ENCODE measurements around the gene ERMAP.

DNA sequence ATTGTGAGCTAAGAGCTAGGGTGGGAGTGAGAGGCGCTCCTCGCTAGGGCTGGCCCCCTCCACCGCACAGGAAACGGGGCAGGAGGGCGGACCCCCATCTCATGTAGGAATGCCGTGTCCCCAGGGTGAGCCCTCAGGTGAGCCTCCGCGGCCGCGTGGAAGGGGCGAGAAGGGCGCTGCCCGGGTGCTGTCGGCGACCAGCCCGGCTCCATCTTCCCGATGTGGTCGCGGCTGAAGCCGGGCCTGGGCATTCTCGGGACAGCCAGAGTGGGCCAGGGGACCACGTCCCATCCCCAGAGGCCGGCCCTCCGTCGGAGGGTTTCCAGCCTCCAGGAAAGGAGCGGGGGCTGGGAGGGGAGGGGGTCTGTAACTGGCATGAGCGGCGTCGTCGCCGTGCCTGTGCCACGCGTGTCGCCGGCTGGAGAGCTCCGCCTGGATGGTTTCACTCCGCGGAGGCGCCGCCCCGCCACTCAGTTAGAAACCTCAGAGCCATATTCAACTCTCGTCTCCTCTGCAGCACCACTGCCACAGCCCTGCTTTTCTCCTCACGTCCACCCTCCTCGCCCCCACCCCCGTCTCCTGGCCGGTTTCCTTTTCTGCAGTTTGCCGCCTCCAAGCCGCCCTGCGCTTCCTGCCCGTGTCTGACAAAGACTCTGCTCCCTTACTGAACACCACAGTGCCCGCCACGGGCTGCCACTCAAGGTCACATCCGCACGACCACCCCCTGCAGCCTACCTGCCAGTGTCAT is 31.8 kb upstream of the ERMAP start, which contains the start of gene TMEM269:
- TF ChIP-seq CTCF (IDR thresholded peaks at IDR 0.05 in 4 of 5, conservative IDR thresholded peaks at IDR 0.05 in 1 of 5), result no peak
- TF ChIP-seq POLR2A (IDR thresholded peaks at IDR 0.05), result no peak

Measured in gastrocnemius medialis (tissue), 4 donors.